Measurements from ENCODE around the gene MYH15. TPM values are rescaled to one million over a fixed set of nuclear protein-coding genes. Genes with fewer than 3 reads are reported as not detected.

MYH15 gene
- total RNA-seq, 1 donor from 2014 or later: not detected

GRCh38 chr3:108455212-108455705 is 55.1 kb downstream of the MYH15 start:
- no peaks in the 10 kb centered on the region for H3K27me3 ChIP-seq (ENCODE audit: control insufficient read depth, insufficient read depth, low read length)
- no peak overlapping the region for H3K4me3 ChIP-seq (ENCODE audit: low read depth, low read length)
- DNase-seq (ENCODE audit: low read depth): no peak
- TF ChIP-seq CTCF (IDR thresholded peaks at IDR 0.05; ENCODE audit: insufficient read depth, low read length, poor library complexity, severe bottlenecking): no peak
- no peaks in the 10 kb centered on the region for H3K36me3 ChIP-seq (ENCODE audit: control insufficient read depth, insufficient read depth, low read length)

GRCh38 chr3:108453565-108453964 is 56.8 kb downstream of the MYH15 start:
- no peak for TF ChIP-seq CTCF (IDR thresholded peaks at IDR 0.05; ENCODE audit: insufficient read depth, low read length, poor library complexity, severe bottlenecking)
- no peak for DNase-seq (ENCODE audit: low read depth)
- H3K27me3 ChIP-seq (ENCODE audit: control insufficient read depth, insufficient read depth, low read length): no peaks in the 10 kb centered on the region
- H3K36me3 ChIP-seq (ENCODE audit: control insufficient read depth, insufficient read depth, low read length): no peaks in the 10 kb centered on the region
- no peak overlapping the region for H3K4me3 ChIP-seq (ENCODE audit: low read depth, low read length)

GRCh38 chr3:108450444-108450843 is 60.0 kb downstream of the MYH15 start:
- H3K4me3 ChIP-seq (ENCODE audit: low read depth, low read length): no peak overlapping the region
- H3K36me3 ChIP-seq (ENCODE audit: control insufficient read depth, insufficient read depth, low read length): no peaks in the 10 kb centered on the region
- TF ChIP-seq CTCF (IDR thresholded peaks at IDR 0.05; ENCODE audit: insufficient read depth, low read length, poor library complexity, severe bottlenecking): no peak
- no peak for DNase-seq (ENCODE audit: low read depth)
- H3K27me3 ChIP-seq (ENCODE audit: control insufficient read depth, insufficient read depth, low read length): no peaks in the 10 kb centered on the region

- H3K4me3 ChIP-seq (ENCODE audit: low read depth, low read length): no peak overlapping the region
- no peaks in the 10 kb centered on the region for H3K36me3 ChIP-seq (ENCODE audit: control insufficient read depth, insufficient read depth, low read length)
- no peak for TF ChIP-seq CTCF (IDR thresholded peaks at IDR 0.05; ENCODE audit: insufficient read depth, low read length, poor library complexity, severe bottlenecking)
- no peaks in the 10 kb centered on the region for H3K27me3 ChIP-seq (ENCODE audit: control insufficient read depth, insufficient read depth, low read length)
- DNase-seq (ENCODE audit: low read depth): no peak
Measured at GRCh38 chr3:108448593-108448992, 61.8 kb downstream of the MYH15 start.

- no peak overlapping the region for H3K4me3 ChIP-seq (ENCODE audit: low read depth, low read length)
Measured at GRCh38 chr3:108447096-108447847, 63.1 kb downstream of the MYH15 start.

More at GRCh38 chr3:108447096-108447847, 63.1 kb downstream of the MYH15 start:
- no peaks in the 10 kb centered on the region for H3K27me3 ChIP-seq (ENCODE audit: control insufficient read depth, insufficient read depth, low read length)
- no peak for DNase-seq (ENCODE audit: low read depth)
- no peaks in the 10 kb centered on the region for H3K36me3 ChIP-seq (ENCODE audit: control insufficient read depth, insufficient read depth, low read length)
- no peak for TF ChIP-seq CTCF (IDR thresholded peaks at IDR 0.05; ENCODE audit: insufficient read depth, low read length, poor library complexity, severe bottlenecking)
